HG03442 (cell line): ENCODE measurements around the gene GAREM1.
"Not testable (repeated sequence)": the region's sequence is repeated elsewhere in the genome, so short reads cannot be mapped to it uniquely, and the experiment has no call there.

Source experiments
- ATAC-seq: cut with Tn5 transposase; IDR thresholded peaks from one replicate; pipeline ENCODE4 v1.9.1; 2021; ENCODE audit warnings: mild to moderate bottlenecking, moderate library complexity; ENCODE audit not compliant: unreplicated experiment

The GAREM1 gene

GRCh38 chr18:32261003-32261402 is 209.7 kb downstream of the GAREM1 start:
- no peak for ATAC-seq

- no peak for ATAC-seq
Measured at GRCh38 chr18:32259553-32259952, 211.1 kb downstream of the GAREM1 start.

GRCh38 chr18:32258558-32259204 is 212.0 kb downstream of the GAREM1 start:
- no peak for ATAC-seq

- ATAC-seq = no peak
Measured at GRCh38 chr18:32258148-32258547, 212.5 kb downstream of the GAREM1 start.

DNA sequence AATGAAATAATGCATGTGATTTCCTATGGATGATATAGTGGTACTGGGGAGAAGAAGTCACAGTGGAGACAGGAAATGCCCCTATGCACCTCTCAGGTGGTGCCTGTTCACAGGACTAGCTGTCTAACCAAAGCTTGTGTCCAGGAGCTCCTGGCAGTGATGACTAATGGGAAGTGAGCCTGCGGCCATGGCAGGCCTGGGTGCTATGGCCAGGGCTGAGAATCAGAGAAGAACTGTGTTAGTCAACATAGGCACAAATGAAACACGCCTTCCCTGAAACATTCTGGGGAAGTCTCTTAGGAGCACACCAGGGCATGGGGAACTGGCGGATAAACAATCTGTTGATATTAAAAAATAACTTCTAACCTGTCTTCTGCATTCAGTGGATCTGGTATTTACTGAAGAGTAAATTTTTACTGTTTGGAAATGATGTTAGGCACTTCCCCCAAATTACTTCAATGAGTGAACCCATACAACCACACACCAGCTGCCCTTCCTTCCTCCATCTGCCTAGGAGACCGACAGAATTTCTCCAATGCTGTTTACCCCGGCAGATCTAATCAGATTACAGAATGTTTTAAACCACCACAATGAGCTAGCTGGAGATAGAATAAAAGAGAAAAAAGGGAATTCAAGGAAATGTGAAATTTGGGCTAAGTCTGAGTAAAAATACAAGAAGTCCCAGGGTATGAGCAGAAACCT is 213.4 kb downstream of the GAREM1 start:
- ATAC-seq = no peak

- ATAC-seq = no peak
Measured at GRCh38 chr18:32255570-32255969, 215.1 kb downstream of the GAREM1 start.

DNA sequence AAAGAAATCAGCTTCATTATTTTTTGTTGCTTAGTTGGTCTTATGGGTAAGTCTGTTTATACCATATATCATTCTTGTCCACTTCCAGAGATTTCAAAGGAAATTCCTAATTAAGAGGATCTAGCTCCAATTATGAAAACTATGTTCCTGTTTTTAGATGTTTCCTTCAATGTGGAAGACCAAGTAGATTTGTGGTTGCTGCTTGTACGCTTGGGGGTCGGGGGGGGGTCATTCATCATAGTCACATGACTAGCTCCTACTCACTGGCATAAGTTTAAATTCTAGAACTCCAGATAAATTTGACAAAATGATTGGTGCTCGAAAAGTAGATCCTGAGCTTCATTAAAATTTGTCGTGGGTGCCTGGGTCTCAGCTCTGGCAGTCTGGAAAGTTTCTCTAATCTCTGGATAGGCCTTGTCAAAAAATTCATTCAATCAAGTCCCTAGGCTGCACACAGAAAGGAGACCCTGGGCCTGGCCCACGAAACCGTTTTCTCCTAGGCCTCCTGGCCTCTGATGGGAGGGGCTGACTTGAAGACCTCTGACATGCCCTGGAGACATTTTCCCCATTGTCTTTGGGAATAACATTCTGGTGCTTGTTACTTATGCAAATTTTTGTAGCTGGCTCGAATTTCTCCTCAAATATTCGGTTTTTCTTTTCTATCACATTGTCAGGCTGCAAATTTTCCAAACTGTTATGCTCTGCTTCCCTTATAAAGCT is 218.4 kb downstream of the GAREM1 start:
- ATAC-seq = no peak

DNA sequence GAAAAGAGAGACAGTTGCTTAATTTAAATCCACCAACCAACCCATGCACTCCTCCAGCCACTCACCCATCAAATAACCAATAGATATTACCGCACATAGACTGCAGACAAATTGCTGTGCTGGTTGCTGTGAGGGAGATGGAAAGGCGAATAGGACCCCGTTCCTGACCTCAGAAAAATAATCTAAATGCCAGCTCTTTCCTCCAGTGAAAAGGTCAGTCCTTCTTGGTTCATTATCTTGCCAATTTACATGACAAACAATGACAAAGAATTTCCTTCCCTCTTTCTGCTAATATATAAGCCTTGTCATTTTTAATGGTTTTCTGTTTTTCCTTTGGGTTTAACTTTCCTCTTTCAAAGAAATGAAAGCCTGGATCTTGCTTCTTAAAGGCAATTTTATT is 219.2 kb downstream of the GAREM1 start:
- no peak for ATAC-seq

DNA sequence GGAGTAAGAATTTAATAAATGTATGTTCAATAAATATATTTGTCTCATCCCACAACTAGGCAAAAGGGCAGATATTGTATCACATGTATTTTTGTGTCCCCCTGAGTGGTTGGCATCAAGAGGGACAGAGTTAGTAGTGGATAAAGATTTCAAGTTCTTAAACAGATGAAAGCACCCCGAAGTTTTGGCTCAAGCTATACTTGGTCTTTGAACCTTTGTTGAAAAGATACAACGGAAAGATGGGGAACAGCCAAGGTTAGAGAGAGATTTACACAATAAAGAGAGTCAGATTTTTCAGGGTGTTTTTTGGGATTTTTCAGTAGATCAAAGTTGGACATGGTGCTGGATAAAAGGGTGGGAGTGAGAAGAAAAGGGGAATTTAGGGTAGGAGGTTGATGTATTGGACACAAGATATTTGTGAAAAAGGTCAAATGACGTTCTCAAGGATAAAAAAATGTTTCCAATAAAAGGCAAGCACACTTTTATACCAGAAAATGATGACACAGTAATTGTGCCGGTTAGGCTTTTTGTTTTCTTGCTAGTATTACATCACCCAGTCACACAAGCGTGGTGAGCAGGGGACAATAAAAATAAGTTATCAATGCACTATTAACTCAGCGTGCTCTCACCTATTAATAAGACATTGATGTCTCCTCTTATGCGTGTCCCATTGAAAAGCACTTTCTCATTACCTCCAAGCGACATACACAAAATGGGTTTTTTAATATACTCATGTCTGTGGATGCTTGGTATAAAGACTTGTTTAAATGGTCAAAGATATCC is 221.3 kb downstream of the GAREM1 start:
- no peak for ATAC-seq

GRCh38 chr18:32244881-32245280 is 225.8 kb downstream of the GAREM1 start:
- ATAC-seq = no peak

- ATAC-seq = no peak
Measured at GRCh38 chr18:32243358-32243757, 227.3 kb downstream of the GAREM1 start.

GRCh38 chr18:32242395-32242794 is 228.3 kb downstream of the GAREM1 start:
- ATAC-seq = no peak

DNA sequence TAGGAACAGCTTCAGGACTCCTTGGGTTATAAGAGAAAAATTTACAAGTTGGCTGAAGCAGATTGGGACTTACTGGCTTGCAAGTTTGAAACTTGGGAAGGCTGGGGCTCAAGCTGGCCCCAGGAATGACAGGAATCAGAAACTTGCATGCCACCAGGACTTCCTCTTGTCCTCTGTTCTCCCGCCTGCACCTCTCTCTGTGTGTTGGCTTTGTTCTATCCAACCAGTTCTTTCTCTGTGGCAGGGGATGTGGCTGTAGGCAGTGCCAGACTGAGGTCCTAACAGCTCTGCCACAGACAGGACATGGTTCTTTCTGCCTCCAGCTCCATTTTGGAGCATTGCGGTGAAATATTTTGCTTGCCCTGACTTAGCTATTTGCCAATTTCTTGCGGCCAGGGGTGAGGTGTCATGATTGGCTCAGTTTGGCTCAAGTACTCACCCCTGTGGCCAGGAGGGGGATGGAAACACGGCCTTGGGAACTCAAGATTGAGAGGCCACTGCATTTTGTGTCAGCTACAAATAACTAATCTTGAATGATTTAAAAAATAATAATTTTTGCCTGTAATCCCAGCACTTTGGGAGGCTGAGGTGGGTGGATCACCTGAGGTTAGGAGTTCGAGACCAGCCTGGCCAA is 231.9 kb downstream of the GAREM1 start:
- no peak for ATAC-seq

- ATAC-seq = no peak
Measured at GRCh38 chr18:32237049-32237448, 233.6 kb downstream of the GAREM1 start.

DNA sequence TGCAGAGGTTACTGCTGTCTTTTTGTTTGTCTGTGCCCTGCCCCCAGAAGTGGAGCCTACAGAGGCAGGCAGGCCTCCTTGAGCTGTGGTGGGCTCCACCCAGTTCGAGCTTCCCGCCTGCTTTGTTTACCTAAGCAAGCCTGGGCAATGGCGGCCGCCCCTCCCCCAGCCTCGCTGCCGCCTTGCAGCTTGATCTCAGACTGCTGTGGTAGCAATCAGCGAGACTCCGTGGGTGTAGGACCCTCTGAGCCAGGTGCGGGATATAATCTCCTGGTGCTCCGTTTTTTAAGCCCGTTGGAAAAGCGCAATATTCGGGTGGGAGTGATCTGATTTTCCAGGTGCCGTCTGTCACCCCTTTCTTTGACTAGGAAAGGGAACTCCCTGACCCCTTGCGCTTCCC is 237.3 kb downstream of the GAREM1 start:
- not testable (repeated sequence) for ATAC-seq

DNA sequence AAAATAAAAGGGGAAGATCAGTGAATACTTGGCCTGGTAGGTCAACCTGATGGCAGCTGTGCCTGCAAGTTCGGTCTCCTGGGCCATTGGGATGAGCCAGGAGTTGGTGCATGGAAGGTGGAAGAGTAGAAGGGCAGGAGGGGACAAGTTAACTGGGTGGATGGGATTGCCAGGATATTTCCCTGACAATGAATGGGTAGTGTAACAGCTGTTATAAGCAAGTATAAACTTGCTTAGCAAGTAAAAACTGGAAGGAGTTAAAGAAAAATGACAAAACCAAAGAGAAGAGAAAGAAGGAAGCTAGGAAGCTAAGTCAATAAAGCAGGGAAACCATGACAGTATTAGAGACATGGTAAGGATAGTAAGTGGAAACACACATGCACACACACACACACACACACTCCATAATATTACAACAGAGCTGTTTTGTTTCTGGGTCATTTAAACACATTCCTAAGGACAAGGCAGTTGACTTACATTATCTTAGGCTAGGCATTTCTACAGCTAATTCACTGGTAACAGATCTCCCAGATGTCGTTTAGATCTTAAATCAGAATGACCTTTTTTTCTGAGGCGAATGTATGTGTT is 251.2 kb downstream of the GAREM1 start:
- ATAC-seq = no peak

GRCh38 chr18:32216390-32216789 is 254.3 kb downstream of the GAREM1 start:
- no peak for ATAC-seq

DNA sequence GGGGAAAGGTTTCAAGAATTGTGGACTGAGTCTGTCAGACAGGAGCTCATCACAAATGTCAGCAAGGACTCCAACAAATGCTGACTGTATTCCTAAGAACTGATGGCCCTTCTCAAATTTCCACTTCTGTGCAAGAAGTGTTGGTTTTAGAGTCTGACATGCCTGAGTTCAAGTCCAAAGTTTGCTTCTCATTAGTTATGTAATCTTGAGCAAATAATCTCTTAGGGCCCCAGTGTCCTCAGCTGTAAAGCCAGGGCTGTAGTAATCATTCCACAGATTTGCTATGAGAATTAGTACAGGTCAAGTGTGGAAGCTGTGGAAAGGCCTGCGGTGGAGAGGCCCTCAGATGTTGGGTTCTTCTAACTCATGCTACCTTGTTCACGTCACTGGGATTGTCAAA is 257.0 kb downstream of the GAREM1 start:
- no peak for ATAC-seq
